ENCODE measurements around the gene DNAJC22. TPM values are rescaled to one million over a fixed set of nuclear protein-coding genes. Genes with fewer than 3 reads are reported as not detected.
"Not testable (repeated sequence)": the region's sequence is repeated elsewhere in the genome, so short reads cannot be mapped to it uniquely, and the experiment has no call there.

Gene DNAJC22
- total RNA-seq: not detected

- Histone ChIP-seq H3K4me3 (ENCODE audit: low read length) (no peak within 1 kb of the TSS), H3K4me1 (ENCODE audit: insufficient read depth, low read length) (peaks cover 52% of the 10 kb centered on the region), H3K27me3 (ENCODE audit: insufficient read depth, low read length) (peaks cover 79% of the 10 kb centered on the region), H3K9me3 (ENCODE audit: low read depth, low read length) (no peaks in the 10 kb centered on the region)
Measured at GRCh38 chr12:49346659-49347310, at the start of gene DNAJC22. TSS of gene DNAJC22 (plus strand) at chr12:49346888. CDS start at chr12:49348873, 1,985 bp downstream.

- H3K4me1 ChIP-seq (ENCODE audit: insufficient read depth, low read length): peaks cover 21% of the 10 kb centered on the region
- no peaks in the 10 kb centered on the region for H3K9me3 ChIP-seq (ENCODE audit: low read depth, low read length)
- H3K27me3 ChIP-seq (ENCODE audit: insufficient read depth, low read length): peaks cover 58% of the 10 kb centered on the region
- no peak overlapping the region for H3K4me3 ChIP-seq (ENCODE audit: low read length)
Measured at GRCh38 chr12:49297695-49298060, 49.0 kb upstream of the DNAJC22 start.

GRCh38 chr12:49298160-49298559 lies 48.5 kb upstream of the DNAJC22 start:
- H3K4me3 ChIP-seq (ENCODE audit: low read length): no peak overlapping the region
- peaks cover 58% of the 10 kb centered on the region for H3K27me3 ChIP-seq (ENCODE audit: insufficient read depth, low read length)
- H3K4me1 ChIP-seq (ENCODE audit: insufficient read depth, low read length): peaks cover 21% of the 10 kb centered on the region
- no peaks in the 10 kb centered on the region for H3K9me3 ChIP-seq (ENCODE audit: low read depth, low read length)

- H3K4me3 ChIP-seq (ENCODE audit: low read length): no peak overlapping the region
- H3K9me3 ChIP-seq (ENCODE audit: low read depth, low read length): no peaks in the 10 kb centered on the region
- peaks cover 6% of the 10 kb centered on the region for H3K4me1 ChIP-seq (ENCODE audit: insufficient read depth, low read length)
- peaks cover 25% of the 10 kb centered on the region for H3K27me3 ChIP-seq (ENCODE audit: insufficient read depth, low read length)
Measured at GRCh38 chr12:49301760-49302159, 44.9 kb upstream of the DNAJC22 start.

GRCh38 chr12:49304161-49304560 lies 42.5 kb upstream of the DNAJC22 start:
- Histone ChIP-seq H3K9me3 (ENCODE audit: low read depth, low read length) (no peaks in the 10 kb centered on the region), H3K27me3 (ENCODE audit: insufficient read depth, low read length) (peaks cover 15% of the 10 kb centered on the region), H3K4me3 (ENCODE audit: low read length) (no peak overlapping the region), H3K4me1 (ENCODE audit: insufficient read depth, low read length) (no peaks in the 10 kb centered on the region)

- no peaks in the 10 kb centered on the region for H3K4me1 ChIP-seq (ENCODE audit: insufficient read depth, low read length)
- peaks cover 20% of the 10 kb centered on the region for H3K27me3 ChIP-seq (ENCODE audit: insufficient read depth, low read length)
- no peak overlapping the region for H3K4me3 ChIP-seq (ENCODE audit: low read length)
- H3K9me3 ChIP-seq (ENCODE audit: low read depth, low read length): no peaks in the 10 kb centered on the region
Measured at GRCh38 chr12:49305762-49306510, 40.8 kb upstream of the DNAJC22 start.

- H3K27me3 ChIP-seq (ENCODE audit: insufficient read depth, low read length): peaks cover 15% of the 10 kb centered on the region
- no peaks in the 10 kb centered on the region for H3K4me1 ChIP-seq (ENCODE audit: insufficient read depth, low read length)
- H3K4me3 ChIP-seq (ENCODE audit: low read length): no peak overlapping the region
- H3K9me3 ChIP-seq (ENCODE audit: low read depth, low read length): no peaks in the 10 kb centered on the region
Measured at GRCh38 chr12:49309386-49309785, 37.3 kb upstream of the DNAJC22 start.

GRCh38 chr12:49310451-49311000 lies 36.2 kb upstream of the DNAJC22 start:
- not testable (repeated sequence) for H3K4me1 ChIP-seq (ENCODE audit: insufficient read depth, low read length); H3K9me3 ChIP-seq (ENCODE audit: low read depth, low read length); H3K4me3 ChIP-seq (ENCODE audit: low read length)
- H3K27me3 ChIP-seq (ENCODE audit: insufficient read depth, low read length): peaks cover 15% of the 10 kb centered on the region

- H3K27me3 ChIP-seq (ENCODE audit: insufficient read depth, low read length): no peaks in the 10 kb centered on the region
- no peak overlapping the region for H3K4me3 ChIP-seq (ENCODE audit: low read length)
- H3K4me1 ChIP-seq (ENCODE audit: insufficient read depth, low read length): no peaks in the 10 kb centered on the region
- no peaks in the 10 kb centered on the region for H3K9me3 ChIP-seq (ENCODE audit: low read depth, low read length)
Measured at GRCh38 chr12:49314811-49315210, 31.9 kb upstream of the DNAJC22 start.

- not testable (repeated sequence) for H3K4me1 ChIP-seq (ENCODE audit: insufficient read depth, low read length); H3K4me3 ChIP-seq (ENCODE audit: low read length); H3K27me3 ChIP-seq (ENCODE audit: insufficient read depth, low read length); H3K9me3 ChIP-seq (ENCODE audit: low read depth, low read length)
Measured at GRCh38 chr12:49317118-49317517, 29.6 kb upstream of the DNAJC22 start.

- peaks cover 18% of the 10 kb centered on the region for H3K4me1 ChIP-seq (ENCODE audit: insufficient read depth, low read length)
- H3K27me3 ChIP-seq (ENCODE audit: insufficient read depth, low read length); H3K4me3 ChIP-seq (ENCODE audit: low read length); H3K9me3 ChIP-seq (ENCODE audit: low read depth, low read length): not testable (repeated sequence)
Measured at GRCh38 chr12:49320411-49321103, 26.1 kb upstream of the DNAJC22 start.

GRCh38 chr12:49322367-49322707 lies 24.4 kb upstream of the DNAJC22 start:
- Histone ChIP-seq H3K9me3 (ENCODE audit: low read depth, low read length) (no peaks in the 10 kb centered on the region), H3K4me3 (ENCODE audit: low read length) (peak overlapping the region; percentile 78), H3K4me1 (ENCODE audit: insufficient read depth, low read length) (peaks cover 18% of the 10 kb centered on the region), H3K27me3 (ENCODE audit: insufficient read depth, low read length) (no peaks in the 10 kb centered on the region)

GRCh38 chr12:49322708-49323523 lies 23.8 kb upstream of the DNAJC22 start, which contains the start of gene TROAP:
TSS of gene TROAP (plus strand) at chr12:49323255. CDS start at chr12:49323609, 354 bp downstream.
- Histone ChIP-seq H3K9me3 (ENCODE audit: low read depth, low read length) (no peaks in the 10 kb centered on the region), H3K27me3 (ENCODE audit: insufficient read depth, low read length) (no peaks in the 10 kb centered on the region), H3K4me3 (ENCODE audit: low read length) (peak within 1 kb of the TSS; percentile 78), H3K4me1 (ENCODE audit: insufficient read depth, low read length) (peaks cover 18% of the 10 kb centered on the region)

GRCh38 chr12:49323524-49324097 lies 23.1 kb upstream of the DNAJC22 start:
- H3K27me3 ChIP-seq (ENCODE audit: insufficient read depth, low read length): no peaks in the 10 kb centered on the region
- no peaks in the 10 kb centered on the region for H3K9me3 ChIP-seq (ENCODE audit: low read depth, low read length)
- peak overlapping the region; percentile 78 for H3K4me3 ChIP-seq (ENCODE audit: low read length)
- H3K4me1 ChIP-seq (ENCODE audit: insufficient read depth, low read length): peaks cover 18% of the 10 kb centered on the region
